Ramos (cell line): ENCODE measurements around the gene RPTOR.

Experiments
- in situ Hi-C: fragments of 300-500 bp; cut with MboI; formaldehyde crosslinking; loops from one replicate; pipeline ENCODE4 v1.14.3; 2022; ENCODE audit warnings: low sequenced_read_pairs; ENCODE audit not compliant: unreplicated experiment

The RPTOR gene

GRCh38 chr17:80816241-80817103, 271.8 kb downstream of the RPTOR start:
- in situ Hi-C loops, result no loop called here

GRCh38 chr17:80817321-80817845, 272.7 kb downstream of the RPTOR start:
- in situ Hi-C loops, result no loop called here

- in situ Hi-C loops, result no loop called here
Measured at GRCh38 chr17:80817861-80818260, 273.2 kb downstream of the RPTOR start.

- in situ Hi-C loops, result no loop called here
Measured at GRCh38 chr17:80818871-80819270, 274.2 kb downstream of the RPTOR start.

GRCh38 chr17:80819422-80820164, 275.0 kb downstream of the RPTOR start:
- in situ Hi-C loops, result no loop called here

GRCh38 chr17:80820331-80820730, 275.7 kb downstream of the RPTOR start:
- in situ Hi-C loops, result no loop called here

- in situ Hi-C loops, result no loop called here
Measured at GRCh38 chr17:80821546-80821945, 276.9 kb downstream of the RPTOR start.

- in situ Hi-C loops, result no loop called here
Measured at GRCh38 chr17:80822021-80822699, 277.5 kb downstream of the RPTOR start.

- in situ Hi-C loops, result no loop called here
Measured at GRCh38 chr17:80822700-80823410, 278.2 kb downstream of the RPTOR start.

GRCh38 chr17:80824549-80825470, 280.2 kb downstream of the RPTOR start:
- in situ Hi-C loops, result no loop called here

- in situ Hi-C loops, result no loop called here
Measured at GRCh38 chr17:80825471-80826345, 281.1 kb downstream of the RPTOR start.

GRCh38 chr17:80826346-80826954, 281.8 kb downstream of the RPTOR start:
- in situ Hi-C loops, result no loop called here

GRCh38 chr17:80826955-80827645, 282.5 kb downstream of the RPTOR start:
- in situ Hi-C loops, result no loop called here

GRCh38 chr17:80827646-80828643, 283.3 kb downstream of the RPTOR start:
- in situ Hi-C loops, result no loop called here

- in situ Hi-C loops, result no loop called here
Measured at GRCh38 chr17:80829166-80829813, 284.7 kb downstream of the RPTOR start.
